Hepatocyte (in vitro differentiated cells): ENCODE measurements around the gene GNB2.

Experiments used
- EZH2 ChIP-seq: fragments of 200-600 bp; sonication (generic); IDR thresholded peaks from 2 replicates; pipeline ENCODE4 v1.6.1; 2016; ENCODE audit warnings: antibody characterized with exemption, mild to moderate bottlenecking, borderline replicate concordance
- TF ChIP-seq, protein P1 (sequence below): fragments of 200-600 bp; sonication (generic); IDR thresholded peaks from 2 replicates; pipeline ENCODE4 v1.5.1; 2016; ENCODE audit warnings: antibody characterized with exemption, mild to moderate bottlenecking; ENCODE audit not compliant: poor library complexity

DNA sequence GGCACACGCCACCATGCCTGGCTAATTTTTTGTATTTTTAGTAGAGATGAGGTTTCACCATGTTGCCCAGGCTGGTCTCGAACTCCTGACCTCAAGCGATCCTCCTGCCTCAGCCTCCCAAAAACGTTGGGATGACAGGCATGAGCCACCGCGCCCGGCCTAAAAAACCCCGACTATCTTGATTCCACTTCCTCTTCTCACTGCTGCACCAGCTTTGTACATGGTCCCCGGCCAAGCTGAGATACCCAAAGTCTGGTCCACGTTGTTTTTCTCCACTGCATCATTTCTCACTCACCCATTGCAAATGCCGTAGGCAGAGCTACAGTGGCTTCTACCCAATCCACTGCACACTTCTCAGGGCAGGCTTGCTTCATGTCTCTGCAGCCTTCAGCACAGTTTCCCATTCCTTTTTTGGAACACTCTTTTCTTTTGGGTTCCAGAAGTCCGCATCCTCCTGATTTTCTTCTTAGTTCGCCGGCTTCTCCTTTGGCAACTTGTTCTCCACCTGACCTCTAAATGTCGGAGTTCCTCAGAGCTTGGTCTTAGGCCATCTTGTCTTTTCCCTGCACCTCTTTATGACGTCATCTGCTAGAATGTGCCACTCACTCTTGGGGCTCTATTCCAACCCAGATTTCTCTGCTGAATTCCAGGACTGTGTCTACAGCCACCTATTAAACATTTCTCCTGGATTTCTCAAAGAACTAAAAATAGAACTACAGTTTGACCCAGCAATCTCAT, 6.0 kb upstream of the GNB2 start:
- TF ChIP-seq, protein P1, sequence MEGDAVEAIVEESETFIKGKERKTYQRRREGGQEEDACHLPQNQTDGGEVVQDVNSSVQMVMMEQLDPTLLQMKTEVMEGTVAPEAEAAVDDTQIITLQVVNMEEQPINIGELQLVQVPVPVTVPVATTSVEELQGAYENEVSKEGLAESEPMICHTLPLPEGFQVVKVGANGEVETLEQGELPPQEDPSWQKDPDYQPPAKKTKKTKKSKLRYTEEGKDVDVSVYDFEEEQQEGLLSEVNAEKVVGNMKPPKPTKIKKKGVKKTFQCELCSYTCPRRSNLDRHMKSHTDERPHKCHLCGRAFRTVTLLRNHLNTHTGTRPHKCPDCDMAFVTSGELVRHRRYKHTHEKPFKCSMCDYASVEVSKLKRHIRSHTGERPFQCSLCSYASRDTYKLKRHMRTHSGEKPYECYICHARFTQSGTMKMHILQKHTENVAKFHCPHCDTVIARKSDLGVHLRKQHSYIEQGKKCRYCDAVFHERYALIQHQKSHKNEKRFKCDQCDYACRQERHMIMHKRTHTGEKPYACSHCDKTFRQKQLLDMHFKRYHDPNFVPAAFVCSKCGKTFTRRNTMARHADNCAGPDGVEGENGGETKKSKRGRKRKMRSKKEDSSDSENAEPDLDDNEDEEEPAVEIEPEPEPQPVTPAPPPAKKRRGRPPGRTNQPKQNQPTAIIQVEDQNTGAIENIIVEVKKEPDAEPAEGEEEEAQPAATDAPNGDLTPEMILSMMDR: no peak
- no peak for TF ChIP-seq EZH2
